Fibroblast of mammary gland (primary cell): ENCODE measurements around the gene PCNX3.

Experiments
- DNase-seq: peaks from one replicate; pipeline ENCODE4 v3.0.0-alpha.2; 2010; ENCODE audit warnings: low read depth
- H3K4me3 ChIP-seq: 2 replicates; pipeline ENCODE4 v1.5.1; 2011; ENCODE audit warnings: low read depth, mild to moderate bottlenecking, low read length, moderate library complexity; ENCODE audit not compliant: control insufficient read depth
- TF ChIP-seq, protein P1 (sequence below): conservative IDR thresholded peaks from 2 replicates; pipeline ENCODE4 v1.5.1; 2011; ENCODE audit warnings: low read depth, low read length, inconsistent platforms; ENCODE audit not compliant: control insufficient read depth, insufficient read depth

Gene PCNX3

GRCh38 chr11:65572356-65573051, 43.1 kb upstream of the PCNX3 start, which contains the start of gene FAM89B:
Gene FAM89B, plus strand, starts transcription at chr11:65572538. Its CDS starts 132 bp downstream, at chr11:65572670.
- TF ChIP-seq, protein P1, sequence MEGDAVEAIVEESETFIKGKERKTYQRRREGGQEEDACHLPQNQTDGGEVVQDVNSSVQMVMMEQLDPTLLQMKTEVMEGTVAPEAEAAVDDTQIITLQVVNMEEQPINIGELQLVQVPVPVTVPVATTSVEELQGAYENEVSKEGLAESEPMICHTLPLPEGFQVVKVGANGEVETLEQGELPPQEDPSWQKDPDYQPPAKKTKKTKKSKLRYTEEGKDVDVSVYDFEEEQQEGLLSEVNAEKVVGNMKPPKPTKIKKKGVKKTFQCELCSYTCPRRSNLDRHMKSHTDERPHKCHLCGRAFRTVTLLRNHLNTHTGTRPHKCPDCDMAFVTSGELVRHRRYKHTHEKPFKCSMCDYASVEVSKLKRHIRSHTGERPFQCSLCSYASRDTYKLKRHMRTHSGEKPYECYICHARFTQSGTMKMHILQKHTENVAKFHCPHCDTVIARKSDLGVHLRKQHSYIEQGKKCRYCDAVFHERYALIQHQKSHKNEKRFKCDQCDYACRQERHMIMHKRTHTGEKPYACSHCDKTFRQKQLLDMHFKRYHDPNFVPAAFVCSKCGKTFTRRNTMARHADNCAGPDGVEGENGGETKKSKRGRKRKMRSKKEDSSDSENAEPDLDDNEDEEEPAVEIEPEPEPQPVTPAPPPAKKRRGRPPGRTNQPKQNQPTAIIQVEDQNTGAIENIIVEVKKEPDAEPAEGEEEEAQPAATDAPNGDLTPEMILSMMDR, result no peak
- DNase-seq, result peak; percentile 77

GRCh38 chr11:65573391-65574079, 42.0 kb upstream of the PCNX3 start:
- no peak for DNase-seq
- peak overlapping the region; percentile 87 for H3K4me3 ChIP-seq
- TF ChIP-seq, protein P1, result no peak

More at GRCh38 chr11:65572356-65573051, 43.1 kb upstream of the PCNX3 start, which contains the start of gene FAM89B:
- peak within 1 kb of the TSS; percentile 87 for H3K4me3 ChIP-seq

- peak; percentile 94 for DNase-seq
- TF ChIP-seq, protein P1, result peak; percentile 39
- H3K4me3 ChIP-seq, result peak overlapping the region; percentile 39
Observed at GRCh38 chr11:65574109-65574810, 41.3 kb upstream of the PCNX3 start.

DNA sequence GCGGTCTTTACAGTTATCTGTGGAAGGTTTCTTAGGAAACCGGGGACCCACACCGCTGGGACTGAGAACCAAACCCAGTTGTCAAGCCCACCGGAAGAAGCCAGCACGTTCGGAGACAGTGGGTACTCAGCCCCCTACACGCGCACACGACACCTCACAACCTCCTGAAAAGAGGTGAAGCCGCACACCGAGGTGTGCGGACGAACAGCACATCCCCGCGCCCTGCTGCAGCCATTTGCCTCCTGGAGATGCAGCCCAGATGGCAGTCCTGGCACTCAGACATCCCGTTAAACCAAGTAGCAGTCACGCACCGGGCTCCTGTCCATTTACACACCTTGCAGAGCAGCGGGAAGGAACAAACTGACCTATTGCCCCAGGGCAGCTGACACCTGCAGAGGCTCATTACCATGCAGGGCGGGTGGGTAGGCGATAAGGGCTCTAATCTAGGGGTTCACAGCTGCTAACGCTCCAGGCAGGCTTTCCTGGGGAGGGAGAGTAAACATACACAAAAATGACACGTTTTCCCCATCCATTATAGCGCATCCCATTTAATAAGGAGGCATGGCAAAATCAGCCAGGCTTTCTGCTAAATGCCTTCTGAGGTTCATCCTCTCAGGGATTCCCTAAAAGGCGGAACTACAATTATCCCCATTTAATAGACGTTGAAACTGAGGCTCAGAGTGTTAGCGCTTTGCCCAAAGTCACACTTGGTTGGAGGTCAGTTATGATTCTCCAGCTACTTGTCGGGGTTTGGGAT, 40.6 kb upstream of the PCNX3 start:
- peak overlapping the region; percentile 39 for H3K4me3 ChIP-seq
- peak; percentile 25 for DNase-seq
- TF ChIP-seq, protein P1, result no peak

GRCh38 chr11:65575568-65576231, 39.9 kb upstream of the PCNX3 start, which contains the start of gene EHBP1L1:
Gene EHBP1L1, plus strand, starts transcription at chr11:65576053. Its CDS starts 250 bp downstream, at chr11:65576303.
- DNase-seq, result peak; percentile 58
- TF ChIP-seq, protein P1, result no peak
- H3K4me3 ChIP-seq, result peak within 1 kb of the TSS; percentile 61
